ENCODE measurements around the gene XPO6.

Gene XPO6

GRCh38 chr16:28090646-28091377, 121.0 kb downstream of the XPO6 start:
- Histone ChIP-seq H3K27ac (no peak overlapping the region), H3K36me3 (replicated peaks) (no peaks in the 10 kb centered on the region), H3K27me3 (replicated peaks) (no peaks in the 10 kb centered on the region), H3K4me3 (ENCODE audit: low read depth, low read length) (no peak overlapping the region)
- in situ Hi-C loops (cut with HindIII; ENCODE audit: low pct_ligation_motif_present, low sequenced_read_pairs), result no loop called here
- TF ChIP-seq CTCF (IDR thresholded peaks at IDR 0.05; ENCODE audit: low read depth, low read length, missing control alignments), result peak; percentile 68
- DNase-seq, result peak; percentile 36

- in situ Hi-C loops (cut with HindIII; ENCODE audit: low pct_ligation_motif_present, low sequenced_read_pairs), result no loop called here
- Histone ChIP-seq H3K4me3 (ENCODE audit: low read depth, low read length) (no peak overlapping the region), H3K27me3 (replicated peaks) (no peaks in the 10 kb centered on the region), H3K36me3 (replicated peaks) (no peaks in the 10 kb centered on the region), H3K27ac (no peak overlapping the region)
- no peak for DNase-seq
- no peak for TF ChIP-seq CTCF (IDR thresholded peaks at IDR 0.05; ENCODE audit: low read depth, low read length, missing control alignments)
Observed at GRCh38 chr16:28089992-28090365, 121.8 kb downstream of the XPO6 start.

GRCh38 chr16:28089205-28089991, 122.4 kb downstream of the XPO6 start:
- DNase-seq, result no peak
- no peaks in the 10 kb centered on the region for H3K27me3 ChIP-seq (replicated peaks)
- H3K36me3 ChIP-seq (replicated peaks), result no peaks in the 10 kb centered on the region
- no peak overlapping the region for H3K4me3 ChIP-seq (ENCODE audit: low read depth, low read length)
- H3K27ac ChIP-seq, result no peak overlapping the region
- no peak for TF ChIP-seq CTCF (IDR thresholded peaks at IDR 0.05; ENCODE audit: low read depth, low read length, missing control alignments)
- in situ Hi-C loops (cut with HindIII; ENCODE audit: low pct_ligation_motif_present, low sequenced_read_pairs), result no loop called here

- in situ Hi-C loops (cut with HindIII; ENCODE audit: low pct_ligation_motif_present, low sequenced_read_pairs), result no loop called here
- DNase-seq, result no peak
- TF ChIP-seq CTCF (IDR thresholded peaks at IDR 0.05; ENCODE audit: low read depth, low read length, missing control alignments), result no peak
Observed at GRCh38 chr16:28087675-28088300, 124.0 kb downstream of the XPO6 start.

GRCh38 chr16:28087140-28087660, 124.6 kb downstream of the XPO6 start:
- H3K36me3 ChIP-seq (replicated peaks), result no peaks in the 10 kb centered on the region
- in situ Hi-C loops (cut with HindIII; ENCODE audit: low pct_ligation_motif_present, low sequenced_read_pairs), result no loop called here
- no peaks in the 10 kb centered on the region for H3K27me3 ChIP-seq (replicated peaks)
- DNase-seq, result no peak
- TF ChIP-seq CTCF (IDR thresholded peaks at IDR 0.05; ENCODE audit: low read depth, low read length, missing control alignments), result no peak
- H3K4me3 ChIP-seq (ENCODE audit: low read depth, low read length), result no peak overlapping the region
- no peak overlapping the region for H3K27ac ChIP-seq

More at GRCh38 chr16:28087675-28088300, 124.0 kb downstream of the XPO6 start:
- Histone ChIP-seq H3K27me3 (replicated peaks) (no peaks in the 10 kb centered on the region), H3K27ac (no peak overlapping the region), H3K4me3 (ENCODE audit: low read depth, low read length) (no peak overlapping the region), H3K36me3 (replicated peaks) (no peaks in the 10 kb centered on the region)

Measured in brain microvascular endothelial cell (primary cell).